ENCODE results near the gene IMPG2.

IMPG2 gene

DNA sequence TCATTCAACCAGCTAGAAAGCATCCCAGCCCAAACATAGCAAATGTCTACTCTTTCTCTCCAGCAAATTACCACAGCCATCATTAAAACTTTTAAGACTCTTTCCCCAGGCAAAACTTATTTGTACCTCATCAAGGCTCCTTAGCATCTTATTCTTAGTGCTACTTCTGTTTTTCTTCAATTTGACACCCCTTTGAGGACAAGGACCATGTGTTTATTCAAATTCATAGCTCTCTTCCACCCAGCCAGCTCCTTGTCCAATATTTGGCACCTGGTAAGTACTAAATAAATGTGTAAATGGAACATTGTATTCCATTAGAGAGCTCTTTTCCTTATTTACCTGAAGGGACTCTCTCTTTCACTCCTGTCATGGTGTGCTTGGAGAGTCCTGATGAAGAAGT, 89.8 kb downstream of the IMPG2 start:
- no peaks in the 10 kb centered on the region for H3K9me3 ChIP-seq (ENCODE audit: severe bottlenecking)
- H3K4me3 ChIP-seq (ENCODE audit: low read depth, low read length) = no peak overlapping the region
- TF ChIP-seq, protein P1, sequence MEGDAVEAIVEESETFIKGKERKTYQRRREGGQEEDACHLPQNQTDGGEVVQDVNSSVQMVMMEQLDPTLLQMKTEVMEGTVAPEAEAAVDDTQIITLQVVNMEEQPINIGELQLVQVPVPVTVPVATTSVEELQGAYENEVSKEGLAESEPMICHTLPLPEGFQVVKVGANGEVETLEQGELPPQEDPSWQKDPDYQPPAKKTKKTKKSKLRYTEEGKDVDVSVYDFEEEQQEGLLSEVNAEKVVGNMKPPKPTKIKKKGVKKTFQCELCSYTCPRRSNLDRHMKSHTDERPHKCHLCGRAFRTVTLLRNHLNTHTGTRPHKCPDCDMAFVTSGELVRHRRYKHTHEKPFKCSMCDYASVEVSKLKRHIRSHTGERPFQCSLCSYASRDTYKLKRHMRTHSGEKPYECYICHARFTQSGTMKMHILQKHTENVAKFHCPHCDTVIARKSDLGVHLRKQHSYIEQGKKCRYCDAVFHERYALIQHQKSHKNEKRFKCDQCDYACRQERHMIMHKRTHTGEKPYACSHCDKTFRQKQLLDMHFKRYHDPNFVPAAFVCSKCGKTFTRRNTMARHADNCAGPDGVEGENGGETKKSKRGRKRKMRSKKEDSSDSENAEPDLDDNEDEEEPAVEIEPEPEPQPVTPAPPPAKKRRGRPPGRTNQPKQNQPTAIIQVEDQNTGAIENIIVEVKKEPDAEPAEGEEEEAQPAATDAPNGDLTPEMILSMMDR (IDR thresholded peaks at IDR 0.05; ENCODE audit: low read depth, low read length) = no peak
- H3K27ac ChIP-seq = no peak overlapping the region
- DNase-seq = no peak
- no peaks in the 10 kb centered on the region for H3K27me3 ChIP-seq (ENCODE audit: insufficient read depth, low read depth, severe bottlenecking)
- peaks cover 94% of the 10 kb centered on the region for H3K36me3 ChIP-seq

DNA sequence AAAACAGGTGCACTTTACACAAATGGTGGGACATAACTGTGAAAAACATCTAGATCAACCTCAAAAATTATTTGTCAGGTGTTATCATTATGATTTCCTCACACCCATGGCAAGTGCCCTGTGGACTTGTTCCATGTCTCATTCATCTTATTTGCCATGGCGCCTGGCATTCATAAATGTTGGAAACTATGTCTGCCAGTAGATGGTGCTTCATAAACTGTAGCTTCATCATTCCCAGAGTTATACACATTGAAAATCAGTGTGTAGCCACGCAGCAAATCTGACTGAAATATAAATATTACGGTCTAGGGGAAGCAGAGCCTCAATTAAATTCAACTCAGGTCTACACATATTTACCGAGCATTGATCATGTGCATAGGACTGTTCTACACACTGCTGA, 90.7 kb downstream of the IMPG2 start:
- DNase-seq = no peak
- H3K36me3 ChIP-seq = peaks cover 94% of the 10 kb centered on the region
- H3K9me3 ChIP-seq (ENCODE audit: severe bottlenecking) = no peaks in the 10 kb centered on the region
- no peaks in the 10 kb centered on the region for H3K27me3 ChIP-seq (ENCODE audit: insufficient read depth, low read depth, severe bottlenecking)
- no peak overlapping the region for H3K27ac ChIP-seq
- no peak overlapping the region for H3K4me3 ChIP-seq (ENCODE audit: low read depth, low read length)
- TF ChIP-seq, protein P1 (IDR thresholded peaks at IDR 0.05; ENCODE audit: low read depth, low read length) = no peak

DNA sequence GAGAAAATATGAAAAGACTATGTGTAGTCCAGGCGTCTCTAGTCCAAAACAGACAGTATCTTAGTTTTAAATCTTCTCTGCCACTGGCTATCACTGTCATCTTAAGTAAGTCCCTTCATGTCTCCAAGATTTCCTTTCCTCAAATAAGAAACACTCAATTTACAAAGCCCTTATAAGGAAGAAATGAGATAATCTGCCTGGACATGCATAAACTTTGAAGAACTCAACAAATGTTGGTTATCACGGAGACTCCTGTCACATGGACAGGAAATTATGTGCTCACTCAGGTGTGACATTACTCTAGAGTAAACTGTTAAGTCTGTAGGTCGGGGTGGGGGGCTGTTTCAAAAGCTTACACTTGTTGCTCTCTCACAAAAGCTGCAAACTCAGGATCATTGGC, 91.9 kb downstream of the IMPG2 start:
- H3K27me3 ChIP-seq (ENCODE audit: insufficient read depth, low read depth, severe bottlenecking) = no peaks in the 10 kb centered on the region
- TF ChIP-seq, protein P1 (IDR thresholded peaks at IDR 0.05; ENCODE audit: low read depth, low read length) = no peak
- no peak for DNase-seq

DNA sequence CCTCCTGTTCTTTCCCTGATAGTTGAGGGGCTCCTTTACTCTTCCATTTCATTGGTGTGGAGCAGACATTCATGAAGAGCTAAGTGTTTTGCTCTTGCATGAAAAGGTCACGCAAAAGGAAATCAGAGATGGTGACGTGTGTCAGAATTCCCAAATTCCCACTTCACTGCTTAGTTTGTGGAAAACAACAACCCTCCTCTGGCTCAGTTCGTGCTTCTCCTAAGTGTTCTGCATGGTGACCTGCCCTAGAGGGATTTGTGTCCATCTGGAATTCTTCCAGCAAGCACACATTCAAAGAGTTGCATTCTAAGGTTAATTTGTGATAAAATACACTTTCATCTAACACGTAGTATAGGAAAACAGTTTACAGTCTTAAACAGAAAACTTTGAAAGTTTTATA, 95.6 kb downstream of the IMPG2 start:
- no peak for DNase-seq
- TF ChIP-seq, protein P1 (IDR thresholded peaks at IDR 0.05; ENCODE audit: low read depth, low read length) = no peak
- peaks cover 68% of the 10 kb centered on the region for H3K36me3 ChIP-seq
- no peak overlapping the region for H3K4me3 ChIP-seq (ENCODE audit: low read depth, low read length)
- H3K27ac ChIP-seq = no peak overlapping the region
- H3K9me3 ChIP-seq (ENCODE audit: severe bottlenecking) = peaks cover under 1% of the 10 kb centered on the region
- H3K27me3 ChIP-seq (ENCODE audit: insufficient read depth, low read depth, severe bottlenecking) = no peaks in the 10 kb centered on the region

More for the DNA sequence above, 91.9 kb downstream of the IMPG2 start:
- H3K4me3 ChIP-seq (ENCODE audit: low read depth, low read length) = no peak overlapping the region
- H3K27ac ChIP-seq = no peak overlapping the region
- H3K9me3 ChIP-seq (ENCODE audit: severe bottlenecking) = no peaks in the 10 kb centered on the region
- H3K36me3 ChIP-seq = peaks cover 94% of the 10 kb centered on the region

DNA sequence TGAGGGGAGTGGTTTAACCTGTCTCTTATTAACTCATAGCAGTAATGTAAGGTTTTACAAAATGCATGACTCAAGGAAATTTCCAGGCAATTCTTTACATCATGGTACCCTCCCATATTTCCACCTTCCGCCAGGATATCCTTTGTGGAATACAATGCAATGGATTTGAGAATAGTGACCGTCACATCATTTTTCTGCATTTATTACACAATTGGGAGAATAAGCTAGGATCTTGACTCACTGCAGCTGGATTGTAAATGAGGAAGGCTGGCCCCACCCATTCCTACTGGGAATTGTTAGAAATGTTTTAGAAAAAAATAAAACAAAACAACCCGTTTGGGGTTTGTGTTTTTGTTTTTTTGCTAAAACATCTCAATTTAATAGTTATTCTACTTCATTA, 97.4 kb downstream of the IMPG2 start:
- peaks cover 4% of the 10 kb centered on the region for H3K9me3 ChIP-seq (ENCODE audit: severe bottlenecking)
- H3K27ac ChIP-seq = no peak overlapping the region
- no peak for DNase-seq
- H3K36me3 ChIP-seq = peaks cover 53% of the 10 kb centered on the region
- TF ChIP-seq, protein P1 (IDR thresholded peaks at IDR 0.05; ENCODE audit: low read depth, low read length) = no peak
- H3K4me3 ChIP-seq (ENCODE audit: low read depth, low read length) = no peak overlapping the region
- no peaks in the 10 kb centered on the region for H3K27me3 ChIP-seq (ENCODE audit: insufficient read depth, low read depth, severe bottlenecking)

DNA sequence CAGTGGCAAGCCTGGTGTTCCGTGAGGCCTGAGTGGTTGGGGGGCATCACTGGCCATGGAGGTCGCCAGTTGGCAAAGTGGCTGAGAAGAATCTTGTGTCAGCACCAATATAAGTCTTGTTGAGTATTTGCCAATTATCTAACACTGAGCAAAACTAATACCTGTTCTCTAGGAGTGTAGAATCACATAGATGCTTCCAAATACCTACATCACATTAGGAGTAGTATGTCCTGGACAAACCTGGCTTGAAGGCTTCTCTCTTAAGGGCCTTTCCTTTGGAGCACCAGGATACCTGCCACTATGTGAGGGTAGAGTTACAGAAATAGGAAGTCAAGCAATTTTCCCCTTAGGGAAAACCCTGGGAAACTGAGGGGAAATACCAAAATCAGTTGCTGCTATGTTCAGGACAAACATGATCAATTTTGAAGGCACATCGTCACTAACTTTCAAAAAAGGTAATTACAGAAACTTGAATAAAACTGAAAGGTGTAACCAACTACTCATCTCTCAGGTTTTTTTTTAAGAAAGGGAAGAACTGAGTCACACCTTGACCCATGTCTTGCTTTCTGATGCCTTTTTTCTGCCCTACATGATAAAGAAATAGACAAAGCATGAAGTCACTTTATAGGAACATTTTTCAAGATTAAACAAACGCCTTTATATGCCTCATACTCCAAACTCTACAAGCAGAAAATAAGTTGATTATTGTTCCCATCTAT, 100.4 kb downstream of the IMPG2 start:
- Histone ChIP-seq H3K9me3 (ENCODE audit: severe bottlenecking) (peaks cover 4% of the 10 kb centered on the region), H3K27ac (no peak overlapping the region), H3K36me3 (peaks cover 26% of the 10 kb centered on the region), H3K27me3 (ENCODE audit: insufficient read depth, low read depth, severe bottlenecking) (no peaks in the 10 kb centered on the region), H3K4me3 (ENCODE audit: low read depth, low read length) (no peak overlapping the region)
- no peak for DNase-seq
- TF ChIP-seq, protein P1 (IDR thresholded peaks at IDR 0.05; ENCODE audit: low read depth, low read length) = no peak
